Endodermal cell (in vitro differentiated cells): Measurements from ENCODE around the gene CIBAR2. TPM values are rescaled to one million over a fixed set of nuclear protein-coding genes. Genes with fewer than 3 reads are reported as not detected.
"Not testable (repeated sequence)": the region's sequence is repeated elsewhere in the genome, so short reads cannot be mapped to it uniquely, and the experiment has no call there.

Experiments
- DNase-seq: peaks from one replicate; pipeline ENCODE4 v3.0.0-alpha.2; 2017
- H3K27ac ChIP-seq: 2 replicates; pipeline ENCODE4 v1.5.1; 2013; ENCODE audit warnings: mild to moderate bottlenecking, low read depth, low read length, moderate library complexity
- H3K27me3 ChIP-seq: 2 replicates; pipeline ENCODE4 v1.6.1; 2013; ENCODE audit warnings: mild to moderate bottlenecking, low read length, moderate library complexity; ENCODE audit not compliant: insufficient read depth, control insufficient read depth, poor library complexity, severe bottlenecking
- H3K36me3 ChIP-seq: 2 replicates; pipeline ENCODE4 v1.7.0; 2013; ENCODE audit warnings: mild to moderate bottlenecking, low read length, moderate library complexity; ENCODE audit not compliant: control insufficient read depth, insufficient read depth
- H3K4me1 ChIP-seq: one replicate; pipeline ENCODE4 v1.7.0; 2013; ENCODE audit warnings: low read length; ENCODE audit not compliant: control insufficient read depth, insufficient read depth
- H3K4me3 ChIP-seq: 2 replicates; pipeline ENCODE4 v1.5.1; 2013; ENCODE audit warnings: mild to moderate bottlenecking, low read length, moderate library complexity
- H3K9ac ChIP-seq: 2 replicates; pipeline ENCODE4 v1.6.1; 2013; ENCODE audit warnings: mild to moderate bottlenecking, low read length, moderate library complexity; ENCODE audit not compliant: poor library complexity, severe bottlenecking; ENCODE audit errors: extremely low read depth
- H3K9me3 ChIP-seq: 2 replicates; pipeline ENCODE4 v1.6.1; 2013; ENCODE audit warnings: mild to moderate bottlenecking, low read length, moderate library complexity; ENCODE audit not compliant: control insufficient read depth
- H3K27ac Mint-ChIP-seq: 2 replicates; pipeline ENCODE4 v1.8.0; 2020; ENCODE audit warnings: mixed read lengths
- H3K27me3 Mint-ChIP-seq: 2 replicates; pipeline ENCODE4 v1.8.0; 2021; ENCODE audit warnings: mild to moderate bottlenecking, mixed read lengths; ENCODE audit not compliant: insufficient read depth
- H3K36me3 Mint-ChIP-seq: 2 replicates; pipeline ENCODE4 v1.8.0; 2020; ENCODE audit warnings: low read depth, mixed read lengths
- H3K4me1 Mint-ChIP-seq: 2 replicates; pipeline ENCODE4 v1.8.0; 2020; ENCODE audit warnings: mixed read lengths
- H3K4me3 Mint-ChIP-seq: 2 replicates; pipeline ENCODE4 v1.8.0; 2020; ENCODE audit warnings: mild to moderate bottlenecking, moderate library complexity, mixed read lengths
- H3K9me3 Mint-ChIP-seq: 2 replicates; pipeline ENCODE4 v1.8.0; 2020; ENCODE audit warnings: mild to moderate bottlenecking, mixed read lengths
- WGBS, 2 experiments: methylation state at CpG; one replicate each; pipeline versions ENCODE4 v1.1.5 to v1.1.7; 2013; ENCODE audit warnings: missing lambda C conversion rate in 2 of 2, mixed read lengths in 1 of 2; ENCODE audit not compliant: insufficient coverage in 1 of 2, insufficient read length in 1 of 2; 5-methylcytosine and 5-hydroxymethylcytosine counted together
- total RNA-seq, 2 donors: library from RNA; stranded (reverse); fragmentation: NEBNext Ultra II Directional in 1 of 2; extraction: Animal tissue kit (Norgen Biotek cat#: 25700) in 1 of 2; gene quantifications; 2 replicates in 1 of 2; 3 replicates in 1 of 2; pipeline ENCODE4 v1.2.1, GENCODE V29; 2021
- TF ChIP-seq, protein P1 (sequence below): fragments of 200-600 bp; sonication (generic); conservative IDR thresholded peaks from 2 replicates; pipeline ENCODE4 v1.5.0; 2021; ENCODE audit warnings: antibody characterized with exemption, mild to moderate bottlenecking

The CIBAR2 gene
- total RNA-seq, 2 donors from 2014 or later: not detected

DNA sequence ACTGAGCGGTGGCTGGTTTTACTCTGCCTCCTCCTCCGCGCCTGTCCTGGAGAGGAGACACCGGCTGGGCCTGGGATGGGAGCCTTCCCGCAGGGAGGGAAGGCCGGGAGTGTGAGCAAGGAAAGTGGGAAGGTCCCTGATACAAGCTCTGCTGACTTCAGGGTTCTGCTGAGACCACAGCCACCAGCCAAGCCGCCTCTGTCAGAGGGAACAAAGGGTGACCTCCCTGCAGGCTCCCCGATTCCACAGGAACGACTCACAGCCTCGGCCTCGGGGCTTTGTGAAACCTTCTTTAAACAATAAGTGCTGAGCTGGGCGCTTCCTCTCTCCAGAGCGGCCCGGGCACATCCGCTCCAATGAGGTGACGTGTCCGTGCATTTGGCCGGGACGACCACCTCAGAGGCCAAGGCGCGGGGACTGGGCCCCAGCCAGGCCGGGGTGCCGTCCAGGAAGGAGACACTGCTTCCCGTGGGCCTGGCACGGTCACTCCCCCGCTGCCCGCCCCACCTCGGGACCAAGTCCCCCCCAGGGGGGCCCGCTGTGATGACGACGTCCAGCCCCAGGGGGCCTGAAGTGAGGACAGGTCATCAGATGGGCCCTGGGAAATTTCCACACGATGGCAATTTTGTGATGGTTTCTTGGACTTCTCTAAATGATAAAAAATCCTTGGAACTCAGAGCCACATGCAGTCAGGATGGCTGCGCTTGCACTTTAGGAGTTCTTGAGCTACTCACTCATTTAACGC, 11.8 kb upstream of the CIBAR2 start:
- no peaks in the 10 kb centered on the region for H3K9me3 ChIP-seq
- TF ChIP-seq, protein P1, sequence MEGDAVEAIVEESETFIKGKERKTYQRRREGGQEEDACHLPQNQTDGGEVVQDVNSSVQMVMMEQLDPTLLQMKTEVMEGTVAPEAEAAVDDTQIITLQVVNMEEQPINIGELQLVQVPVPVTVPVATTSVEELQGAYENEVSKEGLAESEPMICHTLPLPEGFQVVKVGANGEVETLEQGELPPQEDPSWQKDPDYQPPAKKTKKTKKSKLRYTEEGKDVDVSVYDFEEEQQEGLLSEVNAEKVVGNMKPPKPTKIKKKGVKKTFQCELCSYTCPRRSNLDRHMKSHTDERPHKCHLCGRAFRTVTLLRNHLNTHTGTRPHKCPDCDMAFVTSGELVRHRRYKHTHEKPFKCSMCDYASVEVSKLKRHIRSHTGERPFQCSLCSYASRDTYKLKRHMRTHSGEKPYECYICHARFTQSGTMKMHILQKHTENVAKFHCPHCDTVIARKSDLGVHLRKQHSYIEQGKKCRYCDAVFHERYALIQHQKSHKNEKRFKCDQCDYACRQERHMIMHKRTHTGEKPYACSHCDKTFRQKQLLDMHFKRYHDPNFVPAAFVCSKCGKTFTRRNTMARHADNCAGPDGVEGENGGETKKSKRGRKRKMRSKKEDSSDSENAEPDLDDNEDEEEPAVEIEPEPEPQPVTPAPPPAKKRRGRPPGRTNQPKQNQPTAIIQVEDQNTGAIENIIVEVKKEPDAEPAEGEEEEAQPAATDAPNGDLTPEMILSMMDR: no peak
- H3K4me1 Mint-ChIP-seq: peaks cover 11% of the 10 kb centered on the region
- 80% methylated on average over 22 to 34 of the region's 34 CpGs for WGBS, 2 experiments
- no peak overlapping the region for H3K9ac ChIP-seq
- no peaks in the 10 kb centered on the region for H3K27me3 Mint-ChIP-seq
- H3K27ac ChIP-seq: no peak overlapping the region
- H3K36me3 Mint-ChIP-seq: no peaks in the 10 kb centered on the region
- no peaks in the 10 kb centered on the region for H3K27me3 ChIP-seq
- H3K9me3 Mint-ChIP-seq: no peaks in the 10 kb centered on the region
- no peaks in the 10 kb centered on the region for H3K36me3 ChIP-seq
- DNase-seq: peak; percentile 78
- H3K4me1 ChIP-seq: peaks cover 3% of the 10 kb centered on the region
- H3K27ac Mint-ChIP-seq: no peak overlapping the region
- H3K4me3 Mint-ChIP-seq: no peak overlapping the region
- H3K4me3 ChIP-seq: no peak overlapping the region

DNA sequence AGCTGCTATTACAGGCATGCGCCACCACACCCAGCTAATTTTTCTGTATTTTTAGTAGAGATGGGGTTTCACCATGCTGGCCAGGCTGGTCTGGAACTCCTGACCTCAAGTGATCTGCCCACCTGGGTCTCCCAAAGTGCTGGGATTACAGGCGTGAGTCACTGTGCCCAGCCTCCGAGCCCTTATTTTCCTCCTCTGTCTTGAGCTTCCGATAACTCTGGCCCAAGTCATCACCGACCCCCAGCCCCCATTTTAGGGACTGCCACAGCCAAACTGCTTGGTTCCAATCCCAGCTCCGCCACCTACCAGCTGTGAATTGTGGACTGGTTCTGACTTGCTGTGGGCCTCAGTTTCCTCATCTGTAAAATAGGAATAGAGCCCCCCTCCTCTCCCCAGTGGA, 11.2 kb upstream of the CIBAR2 start:
- 89 to 93% methylated on average over 5 to 6 of the region's 6 CpGs for WGBS, 2 experiments
- H3K27ac ChIP-seq, H3K4me3 ChIP-seq, H3K27ac Mint-ChIP-seq, H3K9ac ChIP-seq, H3K36me3 ChIP-seq, H3K27me3 Mint-ChIP-seq, H3K9me3 ChIP-seq, H3K36me3 Mint-ChIP-seq, H3K27me3 ChIP-seq, DNase-seq, H3K4me3 Mint-ChIP-seq, H3K4me1 ChIP-seq, H3K9me3 Mint-ChIP-seq: not testable (repeated sequence)
- H3K4me1 Mint-ChIP-seq: peaks cover 11% of the 10 kb centered on the region

DNA sequence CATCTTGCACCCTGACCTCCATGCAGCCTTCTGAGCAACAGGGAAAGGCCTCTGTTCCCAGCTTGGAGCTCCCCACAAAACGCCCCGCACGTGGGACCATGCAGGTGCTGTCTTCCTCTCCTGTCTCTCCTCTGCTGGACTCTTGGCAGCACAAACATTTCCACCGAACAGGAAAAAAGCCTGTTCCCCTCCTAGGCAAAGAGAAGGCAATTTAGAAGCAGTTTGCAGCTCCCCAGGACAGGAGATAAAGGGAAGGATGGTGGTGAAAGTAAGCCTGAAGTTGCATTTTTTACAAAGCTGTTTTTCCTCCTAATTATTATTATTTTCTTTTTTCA, 7.7 kb upstream of the CIBAR2 start:
- H3K4me3 Mint-ChIP-seq: no peak overlapping the region
- DNase-seq: no peak

More for the DNA sequence above, 7.7 kb upstream of the CIBAR2 start:
- no peaks in the 10 kb centered on the region for H3K27me3 Mint-ChIP-seq
- no peak overlapping the region for H3K27ac Mint-ChIP-seq
- no peak overlapping the region for H3K9ac ChIP-seq
- TF ChIP-seq, protein P1: no peak
- H3K36me3 ChIP-seq: no peaks in the 10 kb centered on the region
- peaks cover 3% of the 10 kb centered on the region for H3K4me1 ChIP-seq
- H3K9me3 Mint-ChIP-seq: no peaks in the 10 kb centered on the region
- no peaks in the 10 kb centered on the region for H3K27me3 ChIP-seq
- no peak overlapping the region for H3K27ac ChIP-seq
- no peaks in the 10 kb centered on the region for H3K36me3 Mint-ChIP-seq
- H3K4me1 Mint-ChIP-seq: peaks cover 6% of the 10 kb centered on the region
- H3K9me3 ChIP-seq: peaks cover 6% of the 10 kb centered on the region
- H3K4me3 ChIP-seq: no peak overlapping the region
- WGBS, 2 experiments: 73 to 94% methylated on average over 3 to 4 of the region's 4 CpGs
